GM18873 (cell line): ENCODE measurements around the gene CABP1.
"Not testable (repeated sequence)": the region's sequence is repeated elsewhere in the genome, so short reads cannot be mapped to it uniquely, and the experiment has no call there.

Experiments
- ATAC-seq: cut with Tn5 transposase; IDR thresholded peaks from one replicate; pipeline ENCODE4 v1.9.1; 2021; ENCODE audit warnings: mild to moderate bottlenecking, moderate library complexity, moderate number of reproducible peaks; ENCODE audit not compliant: unreplicated experiment, low FRiP score

CABP1 gene

GRCh38 chr12:120639771-120640721 lies at the start of gene CABP1:
Gene CABP1, plus strand, starts transcription at chr12:120640626. Its CDS starts 60 bp downstream, at chr12:120640686.
- ATAC-seq, result no peak

GRCh38 chr12:120590741-120591407 lies 49.6 kb upstream of the CABP1 start:
- no peak for ATAC-seq

GRCh38 chr12:120592121-120593049 lies 48.0 kb upstream of the CABP1 start:
- no peak for ATAC-seq

- ATAC-seq, result no peak
Observed at GRCh38 chr12:120596901-120597300, 43.5 kb upstream of the CABP1 start.

- ATAC-seq, result no peak
Observed at GRCh38 chr12:120597861-120598260, 42.6 kb upstream of the CABP1 start.

GRCh38 chr12:120598674-120599463 lies 41.6 kb upstream of the CABP1 start:
- ATAC-seq, result no peak

- ATAC-seq, result no peak
Observed at GRCh38 chr12:120599672-120600552, 40.5 kb upstream of the CABP1 start.

GRCh38 chr12:120602416-120602815 lies 38.0 kb upstream of the CABP1 start:
- ATAC-seq, result not testable (repeated sequence)

GRCh38 chr12:120610560-120610959 lies 29.9 kb upstream of the CABP1 start:
- ATAC-seq, result no peak

- not testable (repeated sequence) for ATAC-seq
Observed at GRCh38 chr12:120611534-120611933, 28.9 kb upstream of the CABP1 start.

- ATAC-seq, result no peak
Observed at GRCh38 chr12:120614848-120615247, 25.6 kb upstream of the CABP1 start.

- ATAC-seq, result not testable (repeated sequence)
Observed at GRCh38 chr12:120617193-120617592, 23.2 kb upstream of the CABP1 start.

- not testable (repeated sequence) for ATAC-seq
Observed at GRCh38 chr12:120617767-120618166, 22.7 kb upstream of the CABP1 start.

GRCh38 chr12:120618954-120619615 lies 21.3 kb upstream of the CABP1 start:
- ATAC-seq, result no peak

- ATAC-seq, result no peak
Observed at GRCh38 chr12:120620624-120621023, 19.8 kb upstream of the CABP1 start.

- no peak for ATAC-seq
Observed at GRCh38 chr12:120625557-120626419, 14.6 kb upstream of the CABP1 start.

- ATAC-seq, result no peak
Observed at GRCh38 chr12:120628919-120629318, 11.5 kb upstream of the CABP1 start.
